Cerebellar nuclear complex (tissue), 1 donor: ENCODE results near the gene C6.
"Not testable (repeated sequence)": the region's sequence is repeated elsewhere in the genome, so short reads cannot be mapped to it uniquely, and the experiment has no call there.

Source experiments
- DNase-seq, 2 experiments: peaks; one replicate each; lab custom pipeline; 2025; lab: John Stamatoyannopoulos, UW

C6 gene

GRCh38 chr5:41213340-41213739, at the start of gene C6:
C6 (minus strand) TSS chr5:41213532; CDS start chr5:41203230, 10,302 bp downstream.
- DNase-seq: no peak

DNA sequence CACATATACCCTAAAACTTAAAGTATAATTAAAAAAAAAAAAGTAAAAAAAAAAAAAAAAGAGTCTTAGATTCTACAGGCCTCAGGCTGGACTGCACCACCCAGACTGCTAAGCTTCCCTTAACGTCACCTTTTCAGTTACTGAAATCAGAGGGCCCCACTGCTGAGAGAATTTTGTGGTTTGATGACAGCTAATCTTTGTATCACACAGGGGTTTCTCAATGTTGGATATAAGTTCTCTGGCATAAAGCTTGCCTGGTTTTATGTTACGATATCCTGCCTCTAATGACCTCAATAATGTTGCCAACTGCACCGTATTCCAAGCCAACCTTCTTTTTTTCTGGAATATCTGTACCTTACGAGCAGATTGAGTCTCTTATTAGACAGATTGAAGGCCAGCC, 43.1 kb upstream of the C6 start:
- DNase-seq: no peak

GRCh38 chr5:41253109-41253508, 39.8 kb upstream of the C6 start:
- DNase-seq: no peak

DNA sequence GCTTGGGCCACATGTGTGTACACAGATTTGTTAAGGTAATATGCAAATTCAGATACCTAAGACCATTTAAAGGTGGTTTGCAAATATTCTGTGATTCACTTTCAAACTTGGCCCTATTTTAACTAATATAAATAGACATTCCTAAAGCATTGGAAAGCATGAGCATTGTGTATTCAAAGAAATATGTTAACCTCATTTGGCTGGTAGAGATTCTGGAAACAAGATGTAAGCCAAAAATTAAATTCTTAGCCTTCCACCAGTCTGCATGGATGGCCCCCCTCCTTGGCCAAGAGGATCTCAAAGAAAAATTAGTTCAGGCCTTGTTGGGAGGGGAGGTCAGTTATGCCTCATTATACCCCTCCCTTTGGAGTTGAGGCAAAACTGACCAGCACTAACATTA, 38.7 kb upstream of the C6 start:
- DNase-seq: no peak

GRCh38 chr5:41250351-41250987, 37.1 kb upstream of the C6 start:
- no peak for DNase-seq

- DNase-seq: no peak
Observed at GRCh38 chr5:41247135-41247534, 33.8 kb upstream of the C6 start.

- DNase-seq: no peak
Observed at GRCh38 chr5:41246376-41246775, 33.0 kb upstream of the C6 start.

DNA sequence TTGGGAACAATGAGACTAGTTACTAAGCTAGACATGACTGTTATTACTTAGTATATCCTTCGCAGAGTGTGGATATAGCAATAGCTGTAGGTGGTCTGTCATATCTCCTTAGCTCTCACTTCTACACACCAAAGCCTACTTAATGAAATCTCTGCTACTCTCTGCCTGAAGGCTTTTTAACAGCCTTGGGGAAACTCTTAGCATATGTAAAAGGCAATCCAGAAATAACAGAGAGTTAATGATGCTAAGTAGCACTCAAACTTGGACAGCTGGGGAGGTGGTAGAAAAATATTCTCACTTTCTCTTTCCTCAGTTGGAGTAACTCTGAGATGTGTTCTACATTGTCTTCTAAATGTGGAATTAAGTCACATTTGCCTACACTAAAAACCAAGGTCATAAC, 30.2 kb upstream of the C6 start:
- no peak for DNase-seq

DNA sequence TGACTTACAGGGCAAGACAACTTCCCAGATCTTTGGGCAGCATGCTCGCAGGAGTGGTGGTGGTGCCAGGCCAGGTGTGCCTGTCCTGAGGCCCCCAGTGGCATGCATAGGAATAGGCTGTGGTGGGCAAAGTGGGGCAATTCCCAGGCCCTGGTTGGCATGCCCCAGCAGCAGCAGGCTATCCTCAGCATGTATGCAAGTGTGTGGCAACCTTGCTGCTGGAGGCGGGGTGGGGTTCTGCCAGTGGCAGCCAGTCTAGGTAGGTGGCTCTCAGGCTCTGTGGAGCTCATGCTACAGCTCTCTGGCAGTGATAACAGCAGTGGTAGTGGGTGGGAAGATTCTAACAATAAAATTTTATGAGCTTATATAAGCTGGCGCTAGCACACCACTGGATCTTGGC, 27.7 kb upstream of the C6 start:
- no peak for DNase-seq

DNA sequence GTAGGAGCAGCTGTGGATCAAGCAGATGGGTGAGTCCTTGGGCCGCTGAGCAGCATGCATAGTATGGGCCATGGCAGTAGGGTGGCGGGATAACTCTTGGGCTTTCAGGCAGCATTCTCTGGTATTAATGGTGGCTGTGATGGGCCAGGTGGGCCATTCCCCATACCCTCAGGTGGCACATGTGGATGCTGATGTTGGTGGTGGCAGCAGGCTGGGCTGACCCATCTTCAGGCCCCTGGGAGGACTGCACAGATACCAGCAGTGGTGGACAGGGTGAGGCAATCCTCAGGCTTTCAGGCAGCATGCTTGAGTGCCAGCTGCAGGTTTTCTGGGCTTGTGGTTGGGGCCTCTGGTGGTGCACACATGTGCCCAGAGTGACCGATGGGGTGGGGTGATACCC, 27.1 kb upstream of the C6 start:
- no peak for DNase-seq

DNA sequence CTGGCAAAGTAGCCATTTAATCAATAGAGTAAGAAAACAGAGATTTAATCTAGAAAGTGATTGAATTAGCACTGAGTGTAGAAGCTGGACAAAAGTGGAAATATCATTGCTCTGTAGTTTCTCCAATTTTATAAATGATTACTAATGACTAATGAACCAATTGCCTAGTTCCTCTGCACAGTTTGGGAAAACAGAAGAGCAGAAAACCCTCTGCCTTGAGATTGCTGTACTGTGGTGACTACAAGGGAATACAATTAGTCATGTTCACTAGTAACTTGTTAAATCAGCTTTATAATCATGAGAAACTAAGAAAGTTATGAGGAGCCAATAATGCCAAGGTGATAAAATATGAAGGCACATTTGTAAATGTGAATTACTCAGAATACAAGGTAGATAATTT, 21.1 kb upstream of the C6 start:
- DNase-seq: no peak

GRCh38 chr5:41232797-41233196, 19.5 kb upstream of the C6 start:
- no peak for DNase-seq

DNA sequence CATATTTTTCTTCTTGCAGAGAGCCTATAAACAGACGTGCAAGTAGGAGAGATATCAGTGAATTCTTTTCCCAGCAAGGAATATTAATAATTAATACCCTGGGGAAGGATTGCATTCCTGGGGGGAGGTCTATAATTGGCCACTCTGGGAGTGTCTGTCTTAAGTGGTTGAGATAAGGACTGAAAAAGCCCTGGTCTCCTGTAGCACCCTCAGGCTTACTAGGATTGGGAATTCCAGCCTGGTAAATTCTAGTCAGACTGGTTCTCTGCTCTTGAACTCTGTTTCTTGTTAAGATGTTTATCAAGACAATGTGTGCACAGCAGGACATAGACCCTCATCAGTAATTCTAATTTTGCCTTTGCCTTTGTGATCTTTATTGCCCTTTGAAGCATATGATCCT, 16.9 kb upstream of the C6 start:
- not testable (repeated sequence) for DNase-seq

GRCh38 chr5:41223962-41224361, 10.6 kb upstream of the C6 start:
- DNase-seq: no peak

DNA sequence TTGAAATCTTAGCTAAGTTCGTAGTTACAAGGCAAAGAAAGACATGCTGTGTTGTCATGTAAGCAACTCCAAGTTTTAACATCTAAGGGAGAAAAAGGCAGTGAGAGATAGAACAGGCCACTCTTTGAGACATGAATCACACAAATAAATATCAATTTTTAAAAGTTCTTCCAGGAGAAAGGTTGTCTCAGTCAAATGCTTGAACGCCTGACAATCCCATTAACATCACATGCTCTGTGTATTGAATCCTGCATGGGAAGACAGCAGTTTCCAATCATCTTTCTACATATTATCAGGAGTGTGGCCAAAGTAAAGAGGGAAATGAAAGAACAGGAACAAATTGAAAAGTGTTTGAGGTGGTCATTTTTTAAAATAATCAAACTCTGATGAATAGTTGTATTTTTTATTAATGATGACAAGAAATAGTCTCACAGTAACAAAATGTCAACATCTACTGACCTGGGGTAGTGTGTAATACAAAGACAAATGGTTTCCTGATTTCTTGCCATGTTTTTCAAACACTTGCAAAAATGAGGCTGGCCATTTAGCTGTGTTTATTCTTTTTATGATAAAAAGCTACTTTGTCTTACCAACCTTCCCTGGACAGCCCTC, 6.4 kb upstream of the C6 start:
- DNase-seq: no peak

DNA sequence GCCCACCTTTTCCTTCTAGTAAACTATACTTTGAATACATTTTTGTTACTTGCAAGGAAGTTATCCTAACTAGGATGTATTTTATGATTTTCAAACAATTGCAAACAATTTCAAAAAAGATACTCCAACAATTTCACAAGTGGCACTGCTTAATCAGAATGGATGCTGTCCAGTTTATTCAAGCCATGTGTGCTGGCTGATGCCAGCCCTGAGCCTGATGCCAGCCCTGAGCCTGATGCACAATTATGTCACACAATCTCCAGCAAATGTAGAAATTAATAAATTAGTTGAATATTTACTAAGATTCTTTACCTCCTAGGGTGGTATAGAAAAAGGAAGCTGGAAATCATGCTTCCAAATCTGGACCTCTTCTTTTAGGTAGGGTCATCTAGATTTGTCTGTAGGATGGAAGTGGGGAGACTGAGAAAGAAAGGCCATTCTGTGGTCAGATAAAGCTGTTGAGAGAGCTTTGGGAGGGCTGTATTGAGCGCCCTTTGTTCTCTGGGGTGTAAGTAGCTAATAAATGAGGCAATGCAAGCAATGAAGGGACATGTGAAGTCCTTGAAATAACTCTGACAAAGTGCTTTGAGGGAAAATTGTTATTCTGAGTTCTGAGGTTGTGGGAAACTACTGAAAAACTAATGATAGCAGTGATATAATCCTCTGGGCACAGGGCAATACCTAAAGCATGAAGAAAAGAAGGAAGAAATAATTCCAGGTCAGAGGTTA, 5.8 kb upstream of the C6 start:
- DNase-seq: no peak

- no peak for DNase-seq
Observed at GRCh38 chr5:41214182-41214581, 850 bp upstream of the C6 start.

DNA sequence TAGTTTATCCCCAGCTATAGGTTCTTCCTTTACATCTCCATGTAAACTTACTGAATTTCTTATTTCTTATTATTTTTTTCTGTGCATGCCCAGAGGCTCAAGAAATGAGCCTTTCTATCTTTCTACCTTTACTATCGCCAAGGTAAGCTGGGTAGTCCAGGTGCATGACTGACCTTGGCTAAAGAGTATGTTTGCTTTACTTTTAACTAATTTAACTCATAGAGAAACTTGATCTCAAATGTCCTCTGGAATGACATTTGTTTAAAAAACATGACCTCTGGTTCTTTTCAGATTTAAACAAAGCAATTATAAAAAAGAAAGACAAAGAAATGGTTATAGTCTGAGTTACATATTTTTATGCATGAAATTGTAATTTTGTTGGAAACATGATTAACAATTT, 397 bp downstream of the C6 start:
- DNase-seq: no peak

- no peak for DNase-seq
Observed at GRCh38 chr5:41211417-41211816, 1.9 kb downstream of the C6 start.

- not testable (repeated sequence) for DNase-seq
Observed at GRCh38 chr5:41205475-41205874, 7.9 kb downstream of the C6 start.

DNA sequence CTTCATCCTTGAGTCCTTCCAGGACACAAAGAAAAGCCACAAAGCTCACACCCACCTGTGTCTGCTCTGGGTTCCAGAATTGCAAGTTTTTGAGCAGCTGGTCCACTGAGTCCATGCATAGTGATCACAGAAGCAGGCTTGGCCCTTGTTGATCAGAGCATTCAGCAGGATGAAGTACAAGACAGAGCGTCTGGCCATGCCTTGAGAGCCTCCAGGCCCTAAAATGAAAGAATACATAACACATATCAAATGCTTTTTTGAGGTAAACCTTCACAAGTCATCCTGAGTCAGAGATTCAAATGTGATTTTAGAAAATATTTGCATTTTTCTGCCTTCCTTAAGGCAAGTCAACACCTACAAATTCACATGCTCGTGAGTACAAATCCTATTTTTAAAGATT, 10.3 kb downstream of the C6 start:
- no peak for DNase-seq

DNA sequence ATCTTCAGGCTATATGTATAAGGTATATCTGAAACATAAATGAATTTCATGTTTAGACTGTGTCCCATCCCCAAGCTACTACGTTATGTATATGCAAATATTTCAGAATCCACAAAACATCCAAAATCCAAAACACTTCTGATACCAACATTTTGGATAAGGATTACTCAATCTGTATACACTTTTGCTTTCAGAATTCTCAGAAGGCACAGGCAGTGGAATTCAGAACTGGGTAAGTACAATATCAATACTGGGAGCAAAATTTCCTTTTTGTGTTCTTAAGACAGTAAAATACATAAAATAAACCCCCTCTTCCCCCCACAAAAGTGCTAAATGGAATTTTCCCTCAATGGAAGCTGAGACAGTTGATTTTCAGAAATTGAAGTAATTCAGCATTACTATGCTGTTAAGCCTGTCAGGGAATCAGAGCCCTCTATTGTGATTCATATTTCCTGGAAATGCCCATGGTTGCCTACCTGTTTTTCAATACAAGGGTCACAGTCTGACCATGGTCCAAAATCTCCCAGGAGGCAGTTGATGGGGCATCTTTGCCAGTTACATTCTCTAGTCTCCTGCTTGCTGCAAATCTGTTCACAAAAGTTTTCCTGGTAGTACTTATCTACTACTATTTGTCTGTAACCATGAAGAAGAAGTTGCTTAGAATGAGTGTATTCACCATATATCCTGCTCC, 12.1 kb downstream of the C6 start:
- DNase-seq: no peak

- DNase-seq: no peak
Observed at GRCh38 chr5:41200506-41200905, 12.8 kb downstream of the C6 start.
